Adipose tissue (tissue), 3 donors: ENCODE results near the gene SPINK8. TPM values are rescaled to one million over a fixed set of nuclear protein-coding genes. Genes with fewer than 3 reads are reported as not detected.
"Not testable (repeated sequence)": the region's sequence is repeated elsewhere in the genome, so short reads cannot be mapped to it uniquely, and the experiment has no call there.

Experiments
- H3K27ac ChIP-seq: one replicate; pipeline ENCODE4 v1.5.1; 2013; ENCODE audit warnings: low read depth, low read length
- WGBS, 3 donors: extraction: QIAGEN DNeasy Blood & Tissue Kit; methylation state at CpG; one replicate each; pipeline ENCODE4 v1.1.7; 2013; 5-methylcytosine and 5-hydroxymethylcytosine counted together
- polyA plus RNA-seq, 3 donors: library from polyadenylated mRNA; stranded (reverse); fragments of 200-250 nt; gene quantifications; one replicate each; pipeline ENCODE4 v1.2.3, GENCODE V29; 2013
- donor health status: healthy with polysubstance abuse.
- donor health status: Bipolar disorder and iron deficiency.
- donor health status: healthy.

SPINK8 gene
- polyA plus RNA-seq, 3 donors, result not detected

GRCh38 chr3:48335286-48335685 lies 1.8 kb upstream of the SPINK8 start:
- not testable (repeated sequence) for H3K27ac ChIP-seq
- 44 to 83% (median 53%) methylated on average over 9 of the region's 9 CpGs for WGBS, 3 donors

DNA sequence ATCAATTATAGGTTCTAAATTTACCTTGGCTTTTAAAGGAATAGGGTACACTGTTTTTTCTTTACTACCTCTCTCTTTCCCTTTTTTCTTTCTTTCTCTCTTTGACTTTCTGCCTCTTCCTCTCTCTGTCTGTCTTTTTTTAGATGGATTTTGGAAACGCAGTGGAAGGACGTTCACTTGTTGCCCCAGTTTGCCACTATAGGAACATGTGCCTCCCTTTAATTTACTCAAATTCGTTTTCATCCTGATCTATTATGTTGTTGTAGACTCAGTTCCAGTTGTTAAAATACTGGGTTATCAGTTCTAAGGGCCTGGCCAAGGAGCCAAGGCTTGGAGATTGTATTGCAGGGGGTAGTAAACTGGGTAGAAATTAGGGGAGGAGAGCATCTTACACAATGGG lies 1.1 kb upstream of the SPINK8 start:
- WGBS, 3 donors, result 75 to 76% (median 76%) methylated on average over 3 of the region's 3 CpGs
- H3K27ac ChIP-seq, result no peak overlapping the region

DNA sequence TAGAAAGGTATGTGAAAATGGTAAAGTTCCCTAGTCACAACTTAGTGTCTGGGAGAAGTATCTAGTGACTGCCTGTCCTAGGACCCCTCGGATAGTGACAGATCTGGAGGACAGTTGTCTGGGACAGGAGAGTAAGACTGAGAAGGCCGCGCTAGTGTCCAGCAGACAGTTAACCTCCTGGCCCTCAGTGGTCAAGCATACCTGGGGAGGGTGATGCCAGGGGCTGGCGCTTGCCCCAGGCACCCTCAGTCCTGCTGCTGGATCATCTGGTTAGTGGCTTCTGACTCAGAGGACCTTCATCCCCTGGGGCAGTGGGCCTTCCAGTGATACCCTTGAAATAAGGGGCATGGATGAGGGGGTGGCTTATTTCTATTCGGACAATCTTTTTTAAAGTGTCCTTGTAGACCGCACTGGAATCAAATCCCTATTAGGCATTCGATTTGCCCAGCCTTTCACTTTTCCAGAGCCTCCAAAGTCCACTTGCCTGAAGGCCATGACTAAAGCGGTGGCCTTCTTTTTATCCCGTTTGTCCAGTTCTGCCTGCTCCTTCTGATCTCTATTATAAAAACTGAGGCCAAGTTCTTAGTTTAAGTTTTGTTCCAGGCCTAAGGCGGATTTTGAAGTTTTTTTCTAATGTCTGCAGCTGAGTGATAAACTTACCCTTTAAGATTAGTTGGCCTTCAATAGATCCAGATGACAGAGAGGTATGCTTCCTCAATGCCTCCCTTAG lies 1.6 kb downstream of the SPINK8 start:
- 75 to 91% (median 90%) methylated on average over 10 of the region's 10 CpGs for WGBS, 3 donors
- not testable (repeated sequence) for H3K27ac ChIP-seq

DNA sequence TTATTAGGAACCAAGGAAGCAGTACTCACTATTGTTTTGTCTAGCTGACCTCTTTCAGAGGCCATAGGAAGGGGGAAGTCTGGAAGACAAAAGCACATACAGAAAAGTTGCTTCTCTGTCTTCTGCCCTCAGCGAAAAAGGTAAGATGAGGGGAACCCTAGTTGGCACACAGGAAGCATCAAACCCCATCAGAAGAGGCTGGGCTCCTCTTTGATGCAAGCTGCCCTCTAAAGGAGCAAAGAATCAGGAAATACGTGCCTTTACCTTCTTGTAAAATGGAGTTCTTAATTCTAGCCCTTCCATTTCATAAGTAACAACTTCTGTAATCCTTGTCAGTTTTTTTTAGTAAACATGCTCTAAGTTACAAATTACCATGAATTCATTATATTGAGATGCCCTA lies 12.5 kb downstream of the SPINK8 start:
- 36 to 61% (median 50%) methylated on average over 2 of the region's 2 CpGs for WGBS, 3 donors
- no peak overlapping the region for H3K27ac ChIP-seq

DNA sequence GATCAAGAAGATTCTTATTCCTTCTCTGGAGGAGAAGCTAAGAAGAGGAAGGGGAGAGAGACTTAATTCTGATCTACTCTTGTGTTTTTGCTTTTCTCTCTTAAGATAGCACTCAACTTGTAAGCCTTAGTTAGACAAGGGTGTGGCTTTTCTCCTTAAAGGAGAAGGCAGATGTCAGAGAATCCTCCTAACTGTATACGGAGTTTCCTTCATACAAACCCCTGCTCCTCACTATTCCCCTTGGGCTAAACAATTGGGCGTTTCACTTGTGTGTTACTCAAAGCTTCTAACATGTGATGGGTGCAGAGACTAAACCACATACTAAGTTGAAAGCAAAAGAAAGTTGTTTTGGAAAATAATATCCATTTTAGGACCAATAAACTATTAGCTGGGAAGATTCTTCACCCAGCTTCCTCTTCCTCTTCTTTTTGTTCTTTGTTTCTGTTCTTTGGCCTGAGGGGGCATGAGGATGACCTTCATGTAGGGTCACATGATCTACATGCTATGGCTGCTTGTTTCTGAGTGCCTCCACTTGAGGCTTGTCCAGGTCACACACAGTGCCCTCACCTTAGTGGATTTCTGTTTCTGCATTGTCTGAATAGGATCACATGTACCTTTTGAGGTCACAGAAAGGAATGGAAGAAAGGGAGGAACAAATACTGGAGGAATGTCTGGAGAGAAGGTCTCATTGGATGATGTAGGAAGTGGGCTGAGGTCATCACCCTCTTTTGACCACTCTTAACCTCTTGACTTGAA lies 14.6 kb downstream of the SPINK8 start:
- WGBS, 3 donors, result 60 to 78% (median 64%) methylated on average over 2 of the region's 2 CpGs
- H3K27ac ChIP-seq, result no peak overlapping the region

- no peak overlapping the region for H3K27ac ChIP-seq
Measured at GRCh38 chr3:48314542-48314941, 18.9 kb downstream of the SPINK8 start.

DNA sequence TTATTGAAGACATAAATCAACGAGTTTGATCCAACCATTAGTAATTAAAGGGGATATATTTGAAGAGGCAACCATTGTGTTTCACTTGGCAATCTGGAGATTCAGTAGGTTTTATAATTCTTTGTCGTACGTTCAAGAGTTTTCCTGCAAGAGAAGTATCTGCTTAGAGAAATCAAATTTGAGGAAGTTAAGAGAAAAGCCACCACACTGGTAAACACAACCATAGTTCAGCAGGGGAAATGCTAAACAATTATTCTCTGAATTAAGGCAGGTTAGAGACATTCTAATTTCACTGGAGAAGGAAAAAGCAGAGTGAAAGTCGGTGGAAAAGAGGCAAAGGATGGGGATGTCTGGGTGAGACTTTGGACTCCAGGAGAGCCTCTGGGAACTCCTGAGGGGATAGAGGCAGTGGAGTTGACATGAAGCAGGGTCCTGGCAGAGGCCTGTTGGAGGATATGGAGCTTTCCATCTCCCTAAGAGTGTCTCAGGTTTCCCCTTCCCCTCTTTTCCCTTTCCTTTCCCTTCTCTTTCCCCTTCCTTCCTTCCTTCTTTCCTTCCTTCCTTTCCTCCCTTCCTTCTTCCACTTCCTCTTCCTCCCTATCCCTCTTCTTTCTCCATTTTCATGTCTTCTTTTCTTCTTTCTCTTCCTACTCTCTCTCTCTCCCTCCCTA lies 26.5 kb downstream of the SPINK8 start:
- no peak overlapping the region for H3K27ac ChIP-seq
- 39 to 55% (median 49%) methylated on average over 4 of the region's 4 CpGs for WGBS, 3 donors

GRCh38 chr3:48306290-48306689 lies 27.2 kb downstream of the SPINK8 start:
- no peak overlapping the region for H3K27ac ChIP-seq
- WGBS, 3 donors, result 66 to 77% (median 69%) methylated on average over 2 of the region's 2 CpGs

- H3K27ac ChIP-seq, result no peak overlapping the region
- WGBS, 3 donors, result 71 to 83% (median 78%) methylated on average over 2 of the region's 2 CpGs
Measured at GRCh38 chr3:48305396-48305795, 28.1 kb downstream of the SPINK8 start.

DNA sequence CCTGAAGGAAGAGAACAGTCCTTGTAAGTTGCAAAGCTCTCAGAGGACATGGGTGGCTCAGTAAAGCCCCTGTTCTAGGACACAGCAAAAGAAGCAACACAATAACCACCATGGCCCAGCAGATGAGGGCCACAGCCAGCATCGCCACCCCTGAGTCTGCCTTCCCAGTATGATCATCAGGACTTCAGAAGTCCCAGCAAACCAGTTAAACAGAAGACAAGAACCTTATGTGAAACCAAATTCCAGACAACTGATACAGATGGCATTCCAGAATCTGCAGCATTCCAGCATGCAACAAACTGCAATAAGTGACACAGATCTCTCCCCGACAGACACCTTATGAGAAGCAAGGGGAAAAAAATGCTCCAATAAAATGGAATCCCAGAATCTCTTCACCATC lies 30.4 kb downstream of the SPINK8 start:
- no peak overlapping the region for H3K27ac ChIP-seq
- WGBS, 3 donors, result 96 to 100% (median 100%) methylated on average over 2 of the region's 2 CpGs

- WGBS, 3 donors, result 3 to 9% (median 5%) methylated on average over 10 of the region's 10 CpGs
Measured at GRCh38 chr3:48301800-48302166, 31.7 kb downstream of the SPINK8 start.

GRCh38 chr3:48301020-48301799 lies 32.3 kb downstream of the SPINK8 start, which contains the start of gene NME6:
NME6 (minus strand) TSS chr3:48301367.
- no peak within 1 kb of the TSS for H3K27ac ChIP-seq

More at GRCh38 chr3:48301800-48302166, 31.7 kb downstream of the SPINK8 start:
- H3K27ac ChIP-seq, result no peak overlapping the region

GRCh38 chr3:48299746-48300712 lies 33.4 kb downstream of the SPINK8 start:
- 63 to 70% (median 65%) methylated on average over 13 of the region's 13 CpGs for WGBS, 3 donors
- no peak overlapping the region for H3K27ac ChIP-seq

More at GRCh38 chr3:48301020-48301799, 32.3 kb downstream of the SPINK8 start, which contains the start of gene NME6:
- WGBS, 3 donors, result 1% methylated on average over 61 to 70 of the region's 70 CpGs

DNA sequence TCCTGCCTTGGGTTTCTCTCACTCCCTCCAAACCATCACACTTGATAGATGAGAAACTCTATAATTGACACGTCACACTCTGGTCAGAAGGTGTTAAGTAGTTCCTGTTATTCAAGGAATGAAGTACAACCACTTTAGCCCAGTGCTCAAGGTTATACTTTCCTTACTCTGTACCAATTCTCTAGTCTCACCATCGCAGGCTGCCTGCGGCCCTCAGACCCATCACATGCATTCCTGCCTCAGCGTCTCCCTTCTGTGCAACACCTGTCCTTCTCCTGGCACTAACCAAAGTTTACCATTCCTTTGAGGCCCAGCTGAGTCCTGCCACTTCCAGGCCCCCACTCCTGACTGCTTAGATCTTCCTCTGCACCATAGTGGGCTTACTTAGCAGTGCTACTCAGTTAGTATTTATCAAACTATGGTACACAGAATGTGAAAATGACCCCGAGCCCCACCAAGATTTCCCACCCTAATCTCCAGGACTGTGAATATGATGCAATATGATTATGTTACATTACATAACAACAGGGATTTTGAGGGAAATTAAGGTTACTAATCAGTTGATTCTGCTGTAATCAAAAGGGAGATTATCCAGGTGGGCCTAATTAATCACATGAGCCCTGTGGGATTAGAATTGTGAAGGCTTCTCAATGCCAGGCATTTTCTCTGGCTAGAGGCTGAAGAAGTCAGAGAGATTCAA lies 36.2 kb downstream of the SPINK8 start:
- WGBS, 3 donors, result 79 to 99% (median 94%) methylated on average over 5 of the region's 5 CpGs
- no peak overlapping the region for H3K27ac ChIP-seq

- H3K27ac ChIP-seq, result no peak overlapping the region
- WGBS, 3 donors, result 93 to 98% (median 94%) methylated on average over 4 of the region's 4 CpGs
Measured at GRCh38 chr3:48296699-48297098, 36.8 kb downstream of the SPINK8 start.

GRCh38 chr3:48294611-48295263 lies 38.7 kb downstream of the SPINK8 start:
- WGBS, 3 donors, result 94 to 96% (median 96%) methylated on average over 12 of the region's 12 CpGs

More at GRCh38 chr3:48294611-48295263, 38.7 kb downstream of the SPINK8 start:
- H3K27ac ChIP-seq, result no peak overlapping the region
